Keratinocyte (primary cell): Measurements from ENCODE around the gene TMPRSS12. TPM values are rescaled to one million over a fixed set of nuclear protein-coding genes. Genes with fewer than 3 reads are reported as not detected.

Experiments
- DNase-seq: peaks from one replicate; pipeline ENCODE4 v3.0.0-alpha.2; 2011; ENCODE audit warnings: low read depth, missing footprints, low spot score
- FAIRE-seq: peaks from 2 replicates; lab custom pipeline; 2011; peaks lifted over from hg19 to GRCh38; lab: Jason Lieb, UNC
- H2AFZ ChIP-seq: 2 replicates; pipeline ENCODE4 v1.6.0; 2012; ENCODE audit warnings: low read length, control low read depth, inconsistent platforms; ENCODE audit not compliant: control insufficient read depth
- H3K27ac ChIP-seq: 2 replicates; pipeline ENCODE4 v1.5.1; 2011; ENCODE audit warnings: low read length; ENCODE audit not compliant: control insufficient read depth, insufficient read depth
- H3K27me3 ChIP-seq: 3 replicates; pipeline ENCODE4 v1.6.0; 2011; ENCODE audit warnings: low read length; ENCODE audit not compliant: control insufficient read depth, insufficient read depth; ENCODE audit errors: extremely low read depth
- H3K36me3 ChIP-seq, 2 experiments: 2 replicates in 1 of 2; 3 replicates in 1 of 2; pipeline ENCODE4 v1.5.1; 2011; ENCODE audit warnings: low read length in 2 of 2, mild to moderate bottlenecking in 1 of 2; ENCODE audit not compliant: control insufficient read depth in 2 of 2, insufficient read depth in 2 of 2; ENCODE audit errors: extremely low read depth in 1 of 2
- H3K4me1 ChIP-seq: 3 replicates; pipeline ENCODE4 v1.5.1; 2011; ENCODE audit warnings: low read length; ENCODE audit not compliant: control insufficient read depth, insufficient read depth; ENCODE audit errors: extremely low read depth
- H3K4me2 ChIP-seq: 3 replicates; pipeline ENCODE4 v1.6.0; 2011; ENCODE audit warnings: low read depth, low read length; ENCODE audit not compliant: control insufficient read depth, insufficient read depth; ENCODE audit errors: extremely low read depth
- H3K4me3 ChIP-seq, 3 experiments: fragments of 200-600 bp in 1 of 3; sonication (generic) in 1 of 3; 2 replicates in 2 of 3; 3 replicates in 1 of 3; pipeline ENCODE4 v1.5.1; 2011 to 2016; ENCODE audit warnings: low read length in 3 of 3, mild to moderate bottlenecking in 3 of 3, control low read depth in 2 of 3, inconsistent platforms in 1 of 3, low read depth in 1 of 3, mixed read lengths in 1 of 3, mixed run types in 1 of 3, moderate library complexity in 1 of 3; ENCODE audit not compliant: control insufficient read depth in 2 of 3, insufficient read depth in 2 of 3; ENCODE audit errors: extremely low read depth in 1 of 3
- H3K79me2 ChIP-seq: 2 replicates; pipeline ENCODE4 v1.6.0; 2012; ENCODE audit warnings: low read length; ENCODE audit not compliant: control insufficient read depth, insufficient read depth
- H3K9ac ChIP-seq: 3 replicates; pipeline ENCODE4 v1.6.0; 2011; ENCODE audit warnings: low read length; ENCODE audit not compliant: control insufficient read depth, insufficient read depth; ENCODE audit errors: extremely low read depth
- H3K9me1 ChIP-seq: 3 replicates; pipeline ENCODE4 v1.6.0; 2011; ENCODE audit warnings: low read length; ENCODE audit not compliant: control insufficient read depth, insufficient read depth; ENCODE audit errors: extremely low read depth
- H3K9me3 ChIP-seq: 2 replicates; pipeline ENCODE4 v1.5.1; 2012; ENCODE audit warnings: low read depth, low read length; ENCODE audit not compliant: control insufficient read depth
- H4K20me1 ChIP-seq: 3 replicates; pipeline ENCODE4 v1.6.0; 2011; ENCODE audit warnings: low read length; ENCODE audit not compliant: control insufficient read depth, insufficient read depth; ENCODE audit errors: extremely low read depth
- EZH2 ChIP-seq: IDR thresholded peaks from one replicate; pipeline ENCODE4 v1.6.1; 2012; ENCODE audit warnings: inconsistent platforms, mild to moderate bottlenecking, low read length, moderate library complexity
- dilution Hi-C: fragments of 300-500 bp; cut with MboI; formaldehyde crosslinking; loops from one replicate; pipeline ENCODE4 v1.7.0; 2020; ENCODE audit warnings: low sequenced_read_pairs; ENCODE audit not compliant: extremely low pct_ligation_motif_present
- polyA plus RNA-seq, 5 experiments: library from polyadenylated mRNA; depleted of rRNA in 3 of 5; stranded (reverse) in 3 of 5; stranded (forward) in 1 of 5; unstranded in 1 of 5; fragments of >200 nt; gene quantifications; 1 replicate in 1 of 5; 2 replicates in 3 of 5; 3 replicates in 1 of 5; pipeline versions ENCODE4 v1.2.1 to v1.2.3, GENCODE V29; 2011 to 2012; ENCODE audit warnings: missing spikeins in 2 of 5, low read depth in 1 of 5, low replicate concordance in 1 of 5
- TF ChIP-seq, protein P1 (sequence below), 3 experiments: IDR thresholded peaks in 1 of 3; conservative IDR thresholded peaks in 1 of 3; optimal IDR thresholded peaks in 1 of 3; 2 replicates in 2 of 3; 3 replicates in 1 of 3; pipeline versions ENCODE3 to v1.5.1; 2011; ENCODE audit warnings: low read length in 3 of 3, mild to moderate bottlenecking in 3 of 3, moderate library complexity in 2 of 3, control low read depth in 1 of 3, inconsistent platforms in 1 of 3; ENCODE audit not compliant: insufficient read depth in 2 of 3; ENCODE audit errors: extremely low read depth in 1 of 3

The TMPRSS12 gene
- polyA plus RNA-seq, 1 donor (not counting 4 experiments of a cell fraction or from before 2014, with no cell fraction given), result not detected

- TF ChIP-seq, protein P1, sequence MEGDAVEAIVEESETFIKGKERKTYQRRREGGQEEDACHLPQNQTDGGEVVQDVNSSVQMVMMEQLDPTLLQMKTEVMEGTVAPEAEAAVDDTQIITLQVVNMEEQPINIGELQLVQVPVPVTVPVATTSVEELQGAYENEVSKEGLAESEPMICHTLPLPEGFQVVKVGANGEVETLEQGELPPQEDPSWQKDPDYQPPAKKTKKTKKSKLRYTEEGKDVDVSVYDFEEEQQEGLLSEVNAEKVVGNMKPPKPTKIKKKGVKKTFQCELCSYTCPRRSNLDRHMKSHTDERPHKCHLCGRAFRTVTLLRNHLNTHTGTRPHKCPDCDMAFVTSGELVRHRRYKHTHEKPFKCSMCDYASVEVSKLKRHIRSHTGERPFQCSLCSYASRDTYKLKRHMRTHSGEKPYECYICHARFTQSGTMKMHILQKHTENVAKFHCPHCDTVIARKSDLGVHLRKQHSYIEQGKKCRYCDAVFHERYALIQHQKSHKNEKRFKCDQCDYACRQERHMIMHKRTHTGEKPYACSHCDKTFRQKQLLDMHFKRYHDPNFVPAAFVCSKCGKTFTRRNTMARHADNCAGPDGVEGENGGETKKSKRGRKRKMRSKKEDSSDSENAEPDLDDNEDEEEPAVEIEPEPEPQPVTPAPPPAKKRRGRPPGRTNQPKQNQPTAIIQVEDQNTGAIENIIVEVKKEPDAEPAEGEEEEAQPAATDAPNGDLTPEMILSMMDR (optimal IDR thresholded peaks at IDR 0.05 in 1 of 3, IDR thresholded peaks at IDR 0.05 in 1 of 3, conservative IDR thresholded peaks at IDR 0.05 in 1 of 3; ENCODE audit: extremely low read depth in 1 of 3, insufficient read depth in 2 of 3, low read length in 3 of 3), result no peak
- TF ChIP-seq EZH2, result no peak
- peak overlapping the region; percentile 86 for H2AFZ ChIP-seq
- peaks cover 45% of the 10 kb centered on the region for H3K4me1 ChIP-seq
- H3K4me3 ChIP-seq, result peak overlapping the region in 1 of 3 experiments; percentile 19
- peaks cover 3% of the 10 kb centered on the region for H3K9me1 ChIP-seq
- no peaks in the 10 kb centered on the region for H3K36me3 ChIP-seq
- H3K4me2 ChIP-seq, result peak overlapping the region; percentile 66
- peak overlapping the region; percentile 18 for H3K27ac ChIP-seq
- no peak overlapping the region for H3K9ac ChIP-seq
- H3K79me2 ChIP-seq, result no peaks in the 10 kb centered on the region
- no peak for FAIRE-seq
- no peaks in the 10 kb centered on the region for H4K20me1 ChIP-seq
- no peak for DNase-seq
- no peaks in the 10 kb centered on the region for H3K27me3 ChIP-seq
- no peaks in the 10 kb centered on the region for H3K9me3 ChIP-seq
- dilution Hi-C loops, result no loop called here
These were observed 85.1 kb downstream of the TMPRSS12 start for GRCh38 chr12:50927766-50928224.

DNA sequence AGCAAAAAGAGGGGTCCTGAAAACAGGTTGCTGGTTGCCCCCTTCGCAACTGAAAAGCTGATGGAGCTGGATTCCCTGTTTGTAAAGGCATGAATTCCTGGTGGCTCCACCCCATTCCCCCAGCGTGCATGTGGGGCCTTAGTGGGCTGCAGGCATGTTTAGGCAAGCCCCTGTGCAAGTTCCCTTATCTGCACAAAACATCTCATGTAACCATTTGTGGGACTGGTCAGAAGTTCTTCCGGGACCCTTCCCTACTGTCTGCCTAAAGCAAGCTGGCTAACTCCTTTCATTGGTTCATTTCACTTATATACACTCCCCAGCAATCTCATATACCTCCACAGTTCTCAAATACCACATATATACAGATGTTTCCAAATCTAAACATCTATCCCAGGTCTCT, 85.7 kb downstream of the TMPRSS12 start:
- Histone ChIP-seq H2AFZ (peak overlapping the region; percentile 86), H3K9me3 (no peaks in the 10 kb centered on the region), H3K9me1 (peaks cover 3% of the 10 kb centered on the region), H3K27me3 (no peaks in the 10 kb centered on the region), H3K79me2 (no peaks in the 10 kb centered on the region), H3K36me3 (no peaks in the 10 kb centered on the region), H3K4me3 (peak overlapping the region in 1 of 3 experiments; percentile 19), H3K27ac (peak overlapping the region; percentile 18), H4K20me1 (no peaks in the 10 kb centered on the region), H3K4me2 (peak overlapping the region; percentile 66), H3K9ac (no peak overlapping the region), H3K4me1 (peaks cover 43% of the 10 kb centered on the region)
- DNase-seq, result no peak
- TF ChIP-seq, protein P1 (optimal IDR thresholded peaks at IDR 0.05 in 1 of 3, IDR thresholded peaks at IDR 0.05 in 1 of 3, conservative IDR thresholded peaks at IDR 0.05 in 1 of 3; ENCODE audit: extremely low read depth in 1 of 3, insufficient read depth in 2 of 3, low read length in 3 of 3), result no peak
- TF ChIP-seq EZH2, result no peak
- FAIRE-seq, result peak; percentile 57
- dilution Hi-C loops, result no loop called here
